Heart right ventricle (tissue), 16 donors: ENCODE results near the gene SMIM35. TPM values are rescaled to one million over a fixed set of nuclear protein-coding genes. Genes with fewer than 3 reads are reported as not detected.

Source experiments
- ATAC-seq, 8 donors: fragments of 200-7000 bp; cut with Tn5 transposase; one replicate each; pipeline ENCODE4 v1.9.1; 2020; ENCODE audit warnings: mild to moderate bottlenecking in 8 of 8, moderate library complexity in 8 of 8, moderate number of reproducible peaks in 1 of 8
- DNase-seq, 2 donors: peaks; one replicate each; pipeline ENCODE4 v3.0.0-alpha.2; 2020
- H3K27ac ChIP-seq, 10 donors: fragments of 200-600 bp; sonication (generic) in 2 of 10; one replicate each; pipeline versions ENCODE4 v1.5.0 to v1.8.0; 2020 to 2022; ENCODE audit warnings: mild to moderate bottlenecking in 3 of 10
- H3K27me3 ChIP-seq, 7 donors: fragments of 200-600 bp; one replicate each; pipeline ENCODE4 v1.8.0; 2021 to 2022; ENCODE audit warnings: mild to moderate bottlenecking in 2 of 7
- H3K36me3 ChIP-seq, 9 donors: fragments of 200-600 bp; sonication (generic) in 1 of 9; one replicate each; pipeline versions ENCODE4 v1.5.0 to v1.8.0; 2020 to 2022; ENCODE audit warnings: mild to moderate bottlenecking in 2 of 9
- H3K4me1 ChIP-seq, 9 donors: fragments of 200-600 bp; sonication (generic) in 1 of 9; one replicate each; pipeline versions ENCODE4 v1.5.0 to v1.8.0; 2020 to 2022; ENCODE audit warnings: mild to moderate bottlenecking in 4 of 9
- H3K4me3 ChIP-seq, 10 donors: fragments of 200-600 bp; sonication (generic) in 2 of 10; one replicate each; pipeline versions ENCODE4 v1.5.0 to v1.8.0; 2020 to 2022; ENCODE audit warnings: mild to moderate bottlenecking in 7 of 10, moderate library complexity in 2 of 10
- H3K9me3 ChIP-seq, 11 donors: fragments of 200-600 bp in 10 of 11; sonication (generic) in 2 of 11; one replicate each; pipeline versions ENCODE4 v1.5.0 to v1.8.0; 2013 to 2022; ENCODE audit warnings: mild to moderate bottlenecking in 2 of 11, control low read depth in 1 of 11, moderate library complexity in 1 of 11
- WGBS, 2 donors: extraction: QIAGEN DNeasy Blood & Tissue Kit; methylation state at CpG; one replicate each; pipeline ENCODE4 v1.1.7; 2013; ENCODE audit warnings: inconsistent platforms in 1 of 2; 5-methylcytosine and 5-hydroxymethylcytosine counted together
- intact Hi-C, 10 donors: fragments of 100-400 bp; cut with DNase I; formaldehyde crosslinking; loops; one replicate each; pipeline versions ENCODE4 v1.11.1 to v1.14.2; 2022
- polyA plus RNA-seq, 2 donors: library from polyadenylated mRNA; stranded (reverse); fragments of 200-250 nt; gene quantifications; one replicate each; pipeline ENCODE4 v1.2.3, GENCODE V29; 2013
- total RNA-seq, 10 donors: library from RNA; stranded (reverse); fragmentation: NEBNext Ultra II Directional in 3 of 10; extraction: Animal tissue kit (Norgen Biotek cat#: 25700) in 3 of 10; gene quantifications; one replicate each; pipeline versions ENCODE4 v1.2.1 to v1.2.4, GENCODE V29; 2021 to 2023
- TF ChIP-seq, protein P1 (sequence below), 9 donors: fragments of 200-600 bp; sonication (generic) in 2 of 9; IDR thresholded peaks; one replicate each; pipeline versions ENCODE4 v1.5.0 to v1.8.0; 2021 to 2022; ENCODE audit warnings: antibody characterized with exemption in 9 of 9, mild to moderate bottlenecking in 5 of 9, moderate library complexity in 1 of 9
- donor health status: Arrhythmogenic right ventricular cardiomyopathy.
- donor health status: ischemic (EF 13 %, LVEDD 7.1; RV severe dilation, severe dysfunction).
- donor health status: healthy with polysubstance abuse.
- donor health status: DM: no; HTN: yes; CAD: no.
- donor health status: DM: no; HTN: no; CAD: no.
- donor health status: ischemic (EF 25% LVEDD 6.9; RV normal size, moderate dysfunction).
- donor health status: ischemic (EF 25% LVEDD 5.7; RV mildly dilated, moderate dysfunction).
- donor health status: healthy.
- donor health status: DM: yes; HTN: yes; CAD: no.
- donor health status: Ischemic cardiomyopathy.
- donor health status: ischemic (EF 35%, LVEDD 5.7; RV mildly dilated, moderate dysfunction).
- donor health status: nonischemic (EF 11% LVEDD 7.7; RV severe dilation, severe dysfunction).
- donor health status: DM: yes; HTN: yes; CAD: no.
- donor health status: PGD.
- donor health status: ischemic (EF 29% LVEDD 5.4; RV normal size, mild dysfunction).
- donor health status: nonischemic (EF 23%, LVEDD 6.1; RV moderate dilation, normal function).

The SMIM35 gene
- total and polyA plus RNA-seq, 12 donors: not detected

DNA sequence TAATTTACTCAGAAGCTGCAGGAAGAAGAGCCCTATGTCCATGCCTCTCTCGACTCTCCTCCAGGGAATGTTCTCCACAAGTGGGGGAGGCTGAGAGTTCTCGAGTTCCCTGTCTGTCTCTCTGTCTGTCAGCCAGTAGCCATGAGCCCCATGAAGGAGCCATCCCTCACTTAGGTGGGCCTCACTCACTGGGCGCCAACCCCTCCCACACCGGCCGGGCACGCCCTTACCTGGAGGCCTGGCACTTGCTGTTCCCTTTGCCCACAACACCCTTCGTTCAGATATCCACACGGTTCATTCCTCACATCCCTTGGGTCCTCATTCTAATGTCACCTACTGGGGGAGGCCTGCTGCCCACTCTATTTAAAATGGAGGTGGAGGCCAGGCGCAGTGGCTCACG lies 114.7 kb downstream of the SMIM35 start:
- WGBS, 2 donors: 92% methylated on average over 10 of the region's 10 CpGs
- ATAC-seq: no peak
- Histone ChIP-seq H3K27me3 (peaks cover 0 to 14% (median 0%) of the 10 kb centered on the region in 7 donors), H3K36me3 (no peaks in the 10 kb centered on the region), H3K4me1 (peaks cover 0 to 77% (median 0%) of the 10 kb centered on the region in 9 donors), H3K27ac (no peak overlapping the region), H3K4me3 (no peak overlapping the region), H3K9me3 (no peaks in the 10 kb centered on the region)
- intact Hi-C loops: no loop called here
- TF ChIP-seq, protein P1, sequence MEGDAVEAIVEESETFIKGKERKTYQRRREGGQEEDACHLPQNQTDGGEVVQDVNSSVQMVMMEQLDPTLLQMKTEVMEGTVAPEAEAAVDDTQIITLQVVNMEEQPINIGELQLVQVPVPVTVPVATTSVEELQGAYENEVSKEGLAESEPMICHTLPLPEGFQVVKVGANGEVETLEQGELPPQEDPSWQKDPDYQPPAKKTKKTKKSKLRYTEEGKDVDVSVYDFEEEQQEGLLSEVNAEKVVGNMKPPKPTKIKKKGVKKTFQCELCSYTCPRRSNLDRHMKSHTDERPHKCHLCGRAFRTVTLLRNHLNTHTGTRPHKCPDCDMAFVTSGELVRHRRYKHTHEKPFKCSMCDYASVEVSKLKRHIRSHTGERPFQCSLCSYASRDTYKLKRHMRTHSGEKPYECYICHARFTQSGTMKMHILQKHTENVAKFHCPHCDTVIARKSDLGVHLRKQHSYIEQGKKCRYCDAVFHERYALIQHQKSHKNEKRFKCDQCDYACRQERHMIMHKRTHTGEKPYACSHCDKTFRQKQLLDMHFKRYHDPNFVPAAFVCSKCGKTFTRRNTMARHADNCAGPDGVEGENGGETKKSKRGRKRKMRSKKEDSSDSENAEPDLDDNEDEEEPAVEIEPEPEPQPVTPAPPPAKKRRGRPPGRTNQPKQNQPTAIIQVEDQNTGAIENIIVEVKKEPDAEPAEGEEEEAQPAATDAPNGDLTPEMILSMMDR (IDR thresholded peaks at IDR 0.05): no peak
- DNase-seq: no peak

GRCh38 chr11:117970400-117971024 lies 116.3 kb downstream of the SMIM35 start:
- no peaks in the 10 kb centered on the region for H3K9me3 ChIP-seq
- 75 to 84% methylated on average over 4 of the region's 4 CpGs for WGBS, 2 donors
- H3K4me1 ChIP-seq: peaks cover 0 to 64% (median 0%) of the 10 kb centered on the region in 9 donors
- H3K36me3 ChIP-seq: no peaks in the 10 kb centered on the region
- ATAC-seq: peak; percentile 40 to 82 (median 72)
- intact Hi-C loops: no loop called here
- H3K27me3 ChIP-seq: peaks cover 0 to 14% (median 0%) of the 10 kb centered on the region in 7 donors
- TF ChIP-seq, protein P1 (IDR thresholded peaks at IDR 0.05): no peak
- no peak for DNase-seq
- H3K27ac ChIP-seq: peak overlapping the region in 1 of 10 donors; percentile 80
- no peak overlapping the region for H3K4me3 ChIP-seq

GRCh38 chr11:117969160-117969991 lies 117.4 kb downstream of the SMIM35 start:
- WGBS, 2 donors: 92 to 98% methylated on average over 5 of the region's 5 CpGs
- no peak overlapping the region for H3K4me3 ChIP-seq

DNA sequence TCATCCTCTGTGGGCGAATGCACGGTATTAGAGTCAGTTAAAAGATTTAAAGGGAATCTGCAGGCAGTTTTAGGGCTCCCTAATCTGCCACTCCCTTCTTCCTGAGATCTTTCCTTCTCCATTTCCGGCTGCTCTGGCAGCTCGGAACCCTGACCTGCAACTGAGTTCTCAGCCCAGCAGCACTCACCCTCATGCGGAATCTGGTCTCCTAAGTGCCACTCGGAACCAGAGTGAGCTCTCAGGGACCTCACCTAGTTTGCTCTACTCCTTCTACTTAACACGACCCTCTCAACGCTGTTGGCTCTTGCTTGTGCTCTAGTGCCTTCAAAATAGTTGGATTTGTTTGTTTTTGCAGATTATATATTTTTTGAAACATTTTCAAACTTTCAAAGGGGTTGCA lies 119.9 kb downstream of the SMIM35 start:
- Histone ChIP-seq H3K27ac (no peak overlapping the region), H3K4me1 (peaks cover 0 to 39% (median 0%) of the 10 kb centered on the region in 9 donors), H3K27me3 (peaks cover 0 to 10% (median 0%) of the 10 kb centered on the region in 7 donors), H3K4me3 (no peak overlapping the region), H3K36me3 (no peaks in the 10 kb centered on the region), H3K9me3 (no peaks in the 10 kb centered on the region)
- TF ChIP-seq, protein P1 (IDR thresholded peaks at IDR 0.05): no peak
- ATAC-seq (no peak), DNase-seq (no peak)
- intact Hi-C loops: no loop called here
- 66 to 75% methylated on average over 8 of the region's 8 CpGs for WGBS, 2 donors

More at GRCh38 chr11:117969160-117969991, 117.4 kb downstream of the SMIM35 start:
- H3K27me3 ChIP-seq: peaks cover 0 to 14% (median 0%) of the 10 kb centered on the region in 7 donors
- H3K27ac ChIP-seq: peak overlapping the region in 1 of 10 donors; percentile 80
- H3K4me1 ChIP-seq: peaks cover 0 to 63% (median 0%) of the 10 kb centered on the region in 9 donors
- TF ChIP-seq, protein P1 (IDR thresholded peaks at IDR 0.05): no peak
- intact Hi-C loops: no loop called here
- no peaks in the 10 kb centered on the region for H3K36me3 ChIP-seq
- no peak for DNase-seq
- ATAC-seq: no peak
- H3K9me3 ChIP-seq: no peaks in the 10 kb centered on the region
